Endothelial cell (in vitro differentiated cells): ENCODE measurements around the gene DUOX1. TPM values are rescaled to one million over a fixed set of nuclear protein-coding genes. Genes with fewer than 3 reads are reported as not detected.

Experiments used
- DNase-seq: peaks from one replicate; pipeline ENCODE4 v3.0.0; 2021; ENCODE audit warnings: low spot score
- H3K27ac Mint-ChIP-seq: one replicate; pipeline ENCODE4 v1.8.0; 2021; ENCODE audit warnings: mixed read lengths, inconsistent platforms; ENCODE audit not compliant: unreplicated experiment
- H3K27me3 Mint-ChIP-seq: one replicate; pipeline ENCODE4 v1.8.0; 2021; ENCODE audit warnings: mild to moderate bottlenecking, moderate library complexity, mixed read lengths, inconsistent platforms; ENCODE audit not compliant: unreplicated experiment
- H3K36me3 Mint-ChIP-seq: one replicate; pipeline ENCODE4 v1.8.0; 2021; ENCODE audit warnings: mild to moderate bottlenecking, low read depth, mixed read lengths, inconsistent platforms; ENCODE audit not compliant: unreplicated experiment
- H3K4me1 Mint-ChIP-seq: one replicate; pipeline ENCODE4 v1.8.0; 2021; ENCODE audit warnings: mild to moderate bottlenecking, mixed read lengths, inconsistent platforms; ENCODE audit not compliant: unreplicated experiment
- H3K4me3 Mint-ChIP-seq: one replicate; pipeline ENCODE4 v1.8.0; 2021; ENCODE audit warnings: mild to moderate bottlenecking, mixed read lengths, inconsistent platforms; ENCODE audit not compliant: unreplicated experiment
- H3K9me3 Mint-ChIP-seq: one replicate; pipeline ENCODE4 v1.8.0; 2021; ENCODE audit warnings: mixed read lengths, inconsistent platforms; ENCODE audit not compliant: unreplicated experiment
- total RNA-seq: library from RNA; stranded (reverse); fragmentation: NEBNext Ultra II Directional; extraction: Animal tissue kit (Norgen Biotek cat#: 25700); gene quantifications from one replicate; pipeline ENCODE4 v1.2.1, GENCODE V29; 2021; ENCODE audit not compliant: unreplicated experiment
- TF ChIP-seq, protein P1 (sequence below): fragments of 200-600 bp; sonication (generic); IDR thresholded peaks from one replicate; pipeline ENCODE4 v1.5.0; 2021; ENCODE audit warnings: antibody characterized with exemption; ENCODE audit not compliant: unreplicated experiment

Gene DUOX1
- total RNA-seq, 1 donor from 2014 or later, result not detected

DNA sequence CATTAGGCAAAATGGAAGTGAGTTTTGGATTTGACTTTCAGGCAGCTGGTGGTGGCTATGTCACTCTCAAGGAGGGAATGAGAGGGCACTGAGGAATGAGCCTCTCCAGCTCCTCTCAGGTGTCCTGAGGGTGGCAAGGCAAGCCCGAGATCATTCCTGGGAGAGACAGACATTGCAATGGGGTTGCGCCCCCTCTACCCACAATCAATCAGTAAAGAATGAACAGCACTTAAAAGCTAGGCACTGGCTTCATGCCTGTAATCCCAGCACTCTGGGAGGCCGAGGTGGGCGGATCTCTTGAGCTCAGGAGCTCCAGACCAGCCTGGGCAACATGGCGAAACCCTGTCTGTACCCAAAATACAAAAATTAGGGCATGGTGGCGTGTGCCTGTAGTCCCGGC is 72.1 kb downstream of the DUOX1 start:
- peaks cover 14% of the 10 kb centered on the region for H3K36me3 Mint-ChIP-seq
- peaks cover 15% of the 10 kb centered on the region for H3K4me1 Mint-ChIP-seq
- H3K27ac Mint-ChIP-seq, result no peak overlapping the region
- TF ChIP-seq, protein P1, sequence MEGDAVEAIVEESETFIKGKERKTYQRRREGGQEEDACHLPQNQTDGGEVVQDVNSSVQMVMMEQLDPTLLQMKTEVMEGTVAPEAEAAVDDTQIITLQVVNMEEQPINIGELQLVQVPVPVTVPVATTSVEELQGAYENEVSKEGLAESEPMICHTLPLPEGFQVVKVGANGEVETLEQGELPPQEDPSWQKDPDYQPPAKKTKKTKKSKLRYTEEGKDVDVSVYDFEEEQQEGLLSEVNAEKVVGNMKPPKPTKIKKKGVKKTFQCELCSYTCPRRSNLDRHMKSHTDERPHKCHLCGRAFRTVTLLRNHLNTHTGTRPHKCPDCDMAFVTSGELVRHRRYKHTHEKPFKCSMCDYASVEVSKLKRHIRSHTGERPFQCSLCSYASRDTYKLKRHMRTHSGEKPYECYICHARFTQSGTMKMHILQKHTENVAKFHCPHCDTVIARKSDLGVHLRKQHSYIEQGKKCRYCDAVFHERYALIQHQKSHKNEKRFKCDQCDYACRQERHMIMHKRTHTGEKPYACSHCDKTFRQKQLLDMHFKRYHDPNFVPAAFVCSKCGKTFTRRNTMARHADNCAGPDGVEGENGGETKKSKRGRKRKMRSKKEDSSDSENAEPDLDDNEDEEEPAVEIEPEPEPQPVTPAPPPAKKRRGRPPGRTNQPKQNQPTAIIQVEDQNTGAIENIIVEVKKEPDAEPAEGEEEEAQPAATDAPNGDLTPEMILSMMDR, result no peak
- DNase-seq, result no peak
- peaks cover 21% of the 10 kb centered on the region for H3K27me3 Mint-ChIP-seq
- H3K4me3 Mint-ChIP-seq, result no peak overlapping the region
- H3K9me3 Mint-ChIP-seq, result no peaks in the 10 kb centered on the region

DNA sequence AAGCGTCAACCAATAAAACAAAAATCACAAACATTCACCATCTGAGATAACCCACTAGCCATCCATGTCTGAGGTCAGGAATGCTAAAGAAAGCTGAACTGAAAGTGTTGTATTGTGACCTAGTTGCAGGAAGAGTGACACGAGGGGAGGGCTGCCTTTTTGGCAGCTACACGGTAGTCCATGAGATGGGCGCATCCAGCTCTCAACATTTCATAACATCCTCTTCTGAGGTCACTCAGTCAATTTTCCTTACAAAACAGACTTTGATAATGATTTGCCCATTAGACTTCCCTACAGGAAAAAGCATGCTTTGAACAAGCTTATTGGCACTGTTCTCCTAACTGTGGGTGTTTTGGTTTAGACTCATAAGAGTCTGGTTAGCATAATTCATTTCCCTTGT is 73.4 kb downstream of the DUOX1 start:
- Mint-ChIP-seq H3K4me1 (peaks cover 14% of the 10 kb centered on the region), H3K27me3 (peaks cover 20% of the 10 kb centered on the region), H3K9me3 (no peaks in the 10 kb centered on the region), H3K4me3 (no peak overlapping the region), H3K27ac (no peak overlapping the region), H3K36me3 (peaks cover 12% of the 10 kb centered on the region)
- DNase-seq, result no peak
- TF ChIP-seq, protein P1, result no peak

DNA sequence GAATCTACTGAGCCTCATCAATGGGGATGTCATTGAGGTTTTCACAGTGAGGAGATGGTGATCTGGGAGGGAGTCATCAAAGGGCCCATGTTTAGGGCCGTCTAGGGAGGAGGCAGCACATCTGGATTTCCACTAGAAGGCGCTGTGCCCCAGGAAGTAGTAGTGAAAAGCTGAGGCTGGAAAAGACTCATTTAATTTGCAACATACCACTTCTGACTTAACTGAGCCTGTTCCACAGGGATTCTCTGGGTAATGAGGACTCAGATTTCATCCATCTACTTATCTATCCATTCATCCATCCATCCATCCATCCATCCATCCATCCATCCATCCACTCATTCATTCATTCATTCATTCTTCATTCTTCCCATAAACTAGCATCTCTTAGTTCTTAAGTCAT is 75.4 kb downstream of the DUOX1 start:
- Mint-ChIP-seq H3K27ac (no peak overlapping the region), H3K27me3 (peaks cover 6% of the 10 kb centered on the region), H3K36me3 (no peaks in the 10 kb centered on the region), H3K4me1 (no peaks in the 10 kb centered on the region), H3K9me3 (no peaks in the 10 kb centered on the region), H3K4me3 (no peak overlapping the region)
- peak; percentile 76 for DNase-seq
- TF ChIP-seq, protein P1, result peak; percentile 75

DNA sequence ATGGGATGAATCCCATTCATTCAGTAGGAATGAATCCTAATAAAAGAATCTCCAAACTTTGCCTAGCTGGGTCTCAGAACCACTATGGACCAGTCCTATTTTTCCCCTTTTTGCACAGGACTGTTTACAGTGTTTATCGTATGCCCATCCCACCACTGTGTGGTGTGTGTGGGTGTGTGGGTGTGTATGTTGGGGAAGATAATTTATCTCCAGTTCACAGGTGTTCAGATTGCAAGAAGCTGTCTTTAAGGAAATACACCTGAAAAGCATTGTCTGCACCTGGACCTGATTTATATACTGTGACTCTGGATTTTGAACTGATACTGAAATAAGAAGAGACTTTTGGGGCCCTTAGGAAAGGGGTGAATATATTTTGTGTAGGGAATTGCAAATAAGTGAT is 82.7 kb downstream of the DUOX1 start:
- Mint-ChIP-seq H3K27me3 (no peaks in the 10 kb centered on the region), H3K36me3 (no peaks in the 10 kb centered on the region), H3K9me3 (no peaks in the 10 kb centered on the region), H3K4me3 (no peak overlapping the region), H3K4me1 (no peaks in the 10 kb centered on the region), H3K27ac (no peak overlapping the region)
- no peak for DNase-seq
- TF ChIP-seq, protein P1, result no peak

Other genes with a start within 250 kb of the DUOX1 start
- not detected for gene TERB2, start 173.3 kb upstream of the DUOX1 start, total RNA-seq
- 16.9 TPM for gene SORD, start 106.8 kb upstream of the DUOX1 start, total RNA-seq
- gene DUOX2, start 15.8 kb upstream of the DUOX1 start, total RNA-seq, result 1.2 TPM
- not detected for gene DUOXA2, start 15.7 kb upstream of the DUOX1 start, total RNA-seq
- 1.9 TPM for gene DUOXA1, start 115 bp upstream of the DUOX1 start, total RNA-seq
- 23.0 TPM for gene SHF, start 58.0 kb downstream of the DUOX1 start, total RNA-seq
- gene SLC28A2, start 122.2 kb downstream of the DUOX1 start, total RNA-seq, result not detected
- gene GATM, start 248.6 kb downstream of the DUOX1 start, total RNA-seq, result 3.5 TPM